Esophagus muscularis mucosa (tissue), 4 donors: ENCODE measurements around the gene RFTN1. TPM values are rescaled to one million over a fixed set of nuclear protein-coding genes. Genes with fewer than 3 reads are reported as not detected.

Experiments
- DNase-seq: peaks from one replicate; pipeline ENCODE4 v3.0.0-alpha.2; 2017; ENCODE audit errors: extremely low spot score
- H3K27ac ChIP-seq, 4 donors: fragments of 200-600 bp; sonication (generic); replicated peaks in 1 of 4; 1 replicate in 3 of 4; 2 replicates in 1 of 4; pipeline ENCODE4 v1.5.1; 2016 to 2019; ENCODE audit warnings: mild to moderate bottlenecking in 1 of 4
- H3K27me3 ChIP-seq, 4 donors: fragments of 200-600 bp; sonication (generic); one replicate each; pipeline versions ENCODE4 v1.5.1 to v1.6.0; 2016 to 2019
- H3K36me3 ChIP-seq, 4 donors: fragments of 200-600 bp; sonication (generic); one replicate each; pipeline ENCODE4 v1.5.1; 2016 to 2019
- H3K4me1 ChIP-seq, 4 donors: fragments of 200-600 bp; sonication (generic); one replicate each; pipeline ENCODE4 v1.5.1; 2016 to 2019
- H3K4me3 ChIP-seq, 4 donors: fragments of 200-600 bp; sonication (generic); 1 replicate in 2 of 4; 2 replicates in 2 of 4; pipeline ENCODE4 v1.5.1; 2016 to 2019; ENCODE audit warnings: mild to moderate bottlenecking in 4 of 4, moderate library complexity in 1 of 4
- H3K9me3 ChIP-seq, 4 donors: fragments of 200-600 bp; sonication (generic); 1 replicate in 3 of 4; 2 replicates in 1 of 4; pipeline ENCODE4 v1.5.1; 2016 to 2019
- EP300 ChIP-seq: sonication (generic); formaldehyde crosslinking; IDR thresholded peaks from one replicate; pipeline ENCODE4 v1.6.1; 2017; ENCODE audit warnings: antibody characterized with exemption
- POLR2A ChIP-seq: fragments of 450-650 bp; IDR thresholded peaks from one replicate; pipeline ENCODE4 v1.6.1; 2017; ENCODE audit warnings: antibody characterized with exemption, moderate library complexity, mild to moderate bottlenecking, low read depth
- POLR2AphosphoS5 ChIP-seq, 2 donors: sonication (generic); formaldehyde crosslinking; IDR thresholded peaks; one replicate each; pipeline ENCODE4 v1.6.1; 2017; ENCODE audit warnings: antibody characterized with exemption in 2 of 2
- WGBS: methylation state at CpG from one replicate; pipeline ENCODE4 v1.1.5; 2018; 5-methylcytosine and 5-hydroxymethylcytosine counted together
- intact Hi-C: fragments of 100-400 bp; cut with DNase I; formaldehyde crosslinking; loops from one replicate; pipeline ENCODE4 v1.15.1; 2023
- total RNA-seq, 4 donors: library from RNA; depleted of rRNA; stranded (reverse); fragments of >200 nt; gene quantifications; one replicate each; pipeline versions ENCODE4 v1.1.0 to v1.2.1, GENCODE V29; 2016
- TF ChIP-seq, protein P1 (sequence below), 3 experiments: fragments of 200-600 bp in 2 of 3; fragments of 450-650 bp in 1 of 3; sonication (generic) in 2 of 3; IDR thresholded peaks; one replicate each; pipeline ENCODE4 v1.5.1; 2017 to 2019; ENCODE audit warnings: antibody characterized with exemption in 3 of 3, mild to moderate bottlenecking in 2 of 3, moderate library complexity in 1 of 3

The RFTN1 gene
- total RNA-seq, 4 donors from 2014 or later: 79.7 to 142 (median 104) TPM

DNA sequence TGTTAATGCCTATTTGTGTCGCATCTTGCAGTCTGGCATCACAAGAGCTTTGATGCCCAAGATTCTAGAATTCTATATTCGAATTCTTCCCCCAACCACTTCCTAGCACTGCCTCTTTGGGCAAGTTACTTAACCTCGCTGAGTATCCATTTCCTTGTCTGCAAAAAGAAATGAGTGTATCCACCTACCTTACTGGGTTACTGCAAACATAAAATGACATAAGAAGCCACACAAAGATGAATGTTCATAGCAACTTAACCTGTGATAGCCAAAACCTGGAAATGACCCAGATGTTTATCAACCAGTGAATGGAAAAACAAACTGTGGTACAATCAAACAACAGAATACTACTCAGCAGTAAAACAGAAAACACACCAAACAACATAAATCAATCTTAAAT, 24.9 kb downstream of the RFTN1 start:
- no peaks in the 10 kb centered on the region for H3K9me3 ChIP-seq
- H3K4me3 ChIP-seq: no peak overlapping the region
- DNase-seq: no peak
- TF ChIP-seq EP300 (no peak), POLR2A (no peak), POLR2AphosphoS5 (IDR thresholded peaks at IDR 0.05) (no peak)
- TF ChIP-seq, protein P1, sequence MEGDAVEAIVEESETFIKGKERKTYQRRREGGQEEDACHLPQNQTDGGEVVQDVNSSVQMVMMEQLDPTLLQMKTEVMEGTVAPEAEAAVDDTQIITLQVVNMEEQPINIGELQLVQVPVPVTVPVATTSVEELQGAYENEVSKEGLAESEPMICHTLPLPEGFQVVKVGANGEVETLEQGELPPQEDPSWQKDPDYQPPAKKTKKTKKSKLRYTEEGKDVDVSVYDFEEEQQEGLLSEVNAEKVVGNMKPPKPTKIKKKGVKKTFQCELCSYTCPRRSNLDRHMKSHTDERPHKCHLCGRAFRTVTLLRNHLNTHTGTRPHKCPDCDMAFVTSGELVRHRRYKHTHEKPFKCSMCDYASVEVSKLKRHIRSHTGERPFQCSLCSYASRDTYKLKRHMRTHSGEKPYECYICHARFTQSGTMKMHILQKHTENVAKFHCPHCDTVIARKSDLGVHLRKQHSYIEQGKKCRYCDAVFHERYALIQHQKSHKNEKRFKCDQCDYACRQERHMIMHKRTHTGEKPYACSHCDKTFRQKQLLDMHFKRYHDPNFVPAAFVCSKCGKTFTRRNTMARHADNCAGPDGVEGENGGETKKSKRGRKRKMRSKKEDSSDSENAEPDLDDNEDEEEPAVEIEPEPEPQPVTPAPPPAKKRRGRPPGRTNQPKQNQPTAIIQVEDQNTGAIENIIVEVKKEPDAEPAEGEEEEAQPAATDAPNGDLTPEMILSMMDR (IDR thresholded peaks at IDR 0.05): no peak
- H3K36me3 ChIP-seq: peaks cover 0 to 62% (median 19%) of the 10 kb centered on the region in 4 donors
- peaks cover 13 to 51% (median 42%) of the 10 kb centered on the region in 4 donors for H3K4me1 ChIP-seq
- peak overlapping the region in 3 of 4 donors; percentile 63 to 69 (median 65) for H3K27ac ChIP-seq
- 100% methylated on average over 3 of the region's 3 CpGs for WGBS
- intact Hi-C loops: no loop called here
- H3K27me3 ChIP-seq: no peaks in the 10 kb centered on the region

DNA sequence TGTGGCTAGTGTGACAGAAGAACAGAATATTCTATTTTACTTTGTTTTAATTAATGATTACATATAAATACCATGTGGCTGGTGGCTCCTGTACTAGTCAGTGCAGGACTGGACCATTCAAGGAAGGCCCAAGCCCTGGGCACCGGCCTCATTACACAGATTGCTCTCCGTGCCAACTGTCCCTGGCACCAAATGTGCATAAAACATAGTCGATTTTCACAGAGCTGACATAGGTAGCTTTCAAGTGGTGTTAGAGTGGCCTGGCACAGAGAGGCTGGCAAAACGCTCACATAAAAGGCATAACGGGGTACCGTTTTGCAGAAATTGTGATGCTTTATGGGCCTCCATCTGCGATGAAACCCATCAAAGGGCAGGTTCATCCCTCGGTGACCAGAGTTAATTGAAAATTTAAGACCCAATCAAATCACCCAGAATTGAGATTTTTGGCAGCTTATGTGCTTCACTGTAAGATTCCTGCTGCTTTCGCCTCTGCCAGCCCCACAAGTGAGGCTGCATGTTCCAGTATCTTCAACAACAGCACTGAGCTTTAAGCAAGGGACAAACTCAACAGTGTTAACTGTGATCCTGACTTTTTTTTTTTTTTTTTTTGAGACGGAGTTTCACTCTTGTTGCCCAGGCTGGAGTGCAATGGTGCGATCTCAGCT, 25.9 kb downstream of the RFTN1 start:
- no peak for TF ChIP-seq EP300
- TF ChIP-seq POLR2AphosphoS5 (IDR thresholded peaks at IDR 0.05): no peak
- no peak for TF ChIP-seq POLR2A
- TF ChIP-seq, protein P1 (IDR thresholded peaks at IDR 0.05): no peak
- no peak for DNase-seq
- WGBS: 91% methylated on average over 11 of the region's 11 CpGs
- Histone ChIP-seq H3K27ac (peak overlapping the region in 1 of 4 donors; percentile 12), H3K36me3 (peaks cover 0 to 59% (median 17%) of the 10 kb centered on the region in 4 donors), H3K27me3 (no peaks in the 10 kb centered on the region), H3K9me3 (no peaks in the 10 kb centered on the region), H3K4me3 (no peak overlapping the region), H3K4me1 (peaks cover 23 to 59% (median 50%) of the 10 kb centered on the region in 4 donors)
- intact Hi-C loops: no loop called here

DNA sequence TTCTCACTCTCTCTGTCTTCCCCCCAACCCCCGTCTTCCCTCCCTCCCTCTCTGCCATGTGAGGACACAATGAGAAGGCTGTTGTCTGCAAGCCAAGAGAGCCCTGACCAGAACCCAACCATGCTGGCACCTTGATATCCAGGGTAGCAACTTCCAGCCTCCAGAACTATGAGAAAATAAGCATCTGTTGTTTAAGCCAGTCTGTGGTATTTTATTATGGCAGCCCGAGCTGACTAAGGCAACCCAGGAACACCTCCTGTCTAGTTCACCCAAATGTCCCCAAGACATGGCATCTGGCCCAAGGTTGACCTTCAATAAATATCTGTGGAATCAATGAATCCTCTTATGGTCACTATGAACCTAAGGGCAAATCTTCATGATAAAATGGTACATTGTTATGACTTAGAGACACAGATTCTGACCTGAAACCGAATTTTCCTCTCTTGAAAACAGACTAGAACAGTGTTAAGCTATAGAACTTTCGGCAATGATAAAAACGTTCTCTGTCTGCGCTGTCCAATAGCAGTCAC, 26.5 kb downstream of the RFTN1 start:
- Histone ChIP-seq H3K4me1 (peaks cover 29 to 66% (median 55%) of the 10 kb centered on the region in 4 donors), H3K9me3 (no peaks in the 10 kb centered on the region), H3K27ac (peak overlapping the region in 2 of 4 donors; percentile 49 to 64), H3K27me3 (no peaks in the 10 kb centered on the region), H3K36me3 (peaks cover 0 to 53% (median 11%) of the 10 kb centered on the region in 4 donors), H3K4me3 (no peak overlapping the region)
- intact Hi-C loops: no loop called here
- DNase-seq: no peak
- TF ChIP-seq POLR2A: no peak
- TF ChIP-seq, protein P1 (IDR thresholded peaks at IDR 0.05): no peak
- TF ChIP-seq POLR2AphosphoS5 (IDR thresholded peaks at IDR 0.05): no peak
- TF ChIP-seq EP300: no peak
- WGBS: 90% methylated on average over 6 of the region's 6 CpGs

DNA sequence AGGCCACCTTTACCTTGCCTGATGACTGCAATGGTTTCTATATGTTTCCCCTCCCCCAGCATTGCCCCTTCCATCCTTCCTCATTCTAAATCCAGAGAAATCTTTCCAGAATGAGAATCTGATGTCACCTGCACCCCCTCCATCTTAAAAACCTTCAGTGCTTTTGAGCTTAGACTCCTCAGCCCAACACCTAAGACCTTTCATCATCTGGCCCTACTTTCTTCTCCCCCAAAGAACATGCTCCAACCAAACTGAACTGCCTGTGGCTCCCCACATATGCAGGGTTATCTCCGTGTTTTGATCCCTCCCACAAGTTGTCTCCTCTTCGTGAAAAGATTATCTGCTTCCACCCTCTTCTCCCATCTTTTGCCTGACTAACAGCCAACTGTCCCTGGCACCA, 27.3 kb downstream of the RFTN1 start:
- H3K4me3 ChIP-seq: no peak overlapping the region
- intact Hi-C loops: no loop called here
- WGBS: 95% methylated on average over 2 of the region's 2 CpGs
- peak overlapping the region; percentile 49 to 65 (median 63) for H3K27ac ChIP-seq
- H3K4me1 ChIP-seq: peaks cover 36 to 74% (median 63%) of the 10 kb centered on the region in 4 donors
- no peak for TF ChIP-seq POLR2A
- TF ChIP-seq POLR2AphosphoS5 (IDR thresholded peaks at IDR 0.05): no peak
- DNase-seq: no peak
- H3K27me3 ChIP-seq: no peaks in the 10 kb centered on the region
- no peaks in the 10 kb centered on the region for H3K9me3 ChIP-seq
- H3K36me3 ChIP-seq: peaks cover 0 to 45% (median 5%) of the 10 kb centered on the region in 4 donors

DNA sequence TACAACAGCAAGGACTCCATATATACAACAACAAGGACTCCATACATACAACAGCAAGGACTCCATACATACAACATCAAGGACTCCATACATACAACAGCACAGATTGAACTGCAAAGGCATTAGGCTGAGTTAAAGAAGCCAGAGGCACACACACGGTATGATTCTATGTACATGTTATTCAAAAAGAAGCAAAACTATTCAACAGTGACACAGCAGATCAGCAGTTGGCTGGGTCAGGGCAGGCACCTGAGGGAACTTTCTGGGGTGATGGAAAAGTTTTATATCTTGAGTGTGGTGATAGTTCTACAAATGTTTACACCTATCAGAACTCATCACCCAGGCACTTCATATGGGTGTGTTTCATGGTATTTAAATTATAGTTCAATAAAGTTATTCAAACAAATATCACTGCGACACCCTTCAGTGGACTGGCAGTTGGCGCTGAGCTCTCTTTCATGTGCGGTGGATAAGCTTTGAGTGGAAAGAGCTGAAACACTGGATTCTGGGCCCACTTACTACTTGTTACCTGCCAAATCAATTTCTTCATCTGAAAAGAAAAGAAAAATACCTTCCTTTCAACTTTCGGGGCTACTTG, 28.0 kb downstream of the RFTN1 start:
- intact Hi-C loops: no loop called here
- Histone ChIP-seq H3K36me3 (peaks cover 0 to 42% (median 2%) of the 10 kb centered on the region in 4 donors), H3K27me3 (no peaks in the 10 kb centered on the region), H3K9me3 (no peaks in the 10 kb centered on the region), H3K4me3 (no peak overlapping the region), H3K27ac (peak overlapping the region; percentile 49 to 65 (median 63)), H3K4me1 (peaks cover 39 to 74% (median 68%) of the 10 kb centered on the region in 4 donors)
- DNase-seq: no peak
- WGBS: 60% methylated on average over 5 of the region's 5 CpGs
- TF ChIP-seq, protein P1 (IDR thresholded peaks at IDR 0.05): no peak
- TF ChIP-seq POLR2A (no peak), POLR2AphosphoS5 (IDR thresholded peaks at IDR 0.05) (no peak), EP300 (no peak)
